ENCODE measurements around the gene L3HYPDH. TPM values are rescaled to one million over a fixed set of nuclear protein-coding genes. Genes with fewer than 3 reads are reported as not detected.
A peak's percentile ranks its signal among the peaks of the same experiment; 100 is the strongest.

Gene L3HYPDH
- polyA plus RNA-seq, 1 experiment, result 28.0 TPM

DNA sequence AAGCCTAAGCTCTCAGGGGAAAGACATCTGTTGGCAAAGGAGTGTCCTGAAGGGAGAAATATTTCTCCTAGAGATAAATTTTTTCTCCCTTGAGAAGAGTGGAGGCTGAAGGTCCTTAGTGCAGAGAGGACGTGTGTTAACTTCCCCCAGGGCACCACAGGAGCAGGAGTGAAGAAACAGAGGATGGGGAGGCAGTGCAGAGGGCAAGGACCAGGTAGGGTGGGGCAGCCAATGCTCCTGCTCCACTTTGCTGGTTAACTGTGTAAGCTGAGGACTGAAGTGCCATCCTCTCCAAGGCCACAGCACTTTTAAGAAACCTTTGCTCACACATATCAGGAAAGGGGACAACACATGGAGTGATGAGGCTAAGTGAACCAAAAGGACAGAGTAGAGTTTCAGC lies 4.0 kb downstream of the L3HYPDH start:
- no peaks in the 10 kb centered on the region for H3K27me3 ChIP-seq (ENCODE audit: control insufficient read depth, insufficient read depth, low read length)
- CTCF ChIA-PET, result no interaction called here
- TF ChIP-seq, protein P1, sequence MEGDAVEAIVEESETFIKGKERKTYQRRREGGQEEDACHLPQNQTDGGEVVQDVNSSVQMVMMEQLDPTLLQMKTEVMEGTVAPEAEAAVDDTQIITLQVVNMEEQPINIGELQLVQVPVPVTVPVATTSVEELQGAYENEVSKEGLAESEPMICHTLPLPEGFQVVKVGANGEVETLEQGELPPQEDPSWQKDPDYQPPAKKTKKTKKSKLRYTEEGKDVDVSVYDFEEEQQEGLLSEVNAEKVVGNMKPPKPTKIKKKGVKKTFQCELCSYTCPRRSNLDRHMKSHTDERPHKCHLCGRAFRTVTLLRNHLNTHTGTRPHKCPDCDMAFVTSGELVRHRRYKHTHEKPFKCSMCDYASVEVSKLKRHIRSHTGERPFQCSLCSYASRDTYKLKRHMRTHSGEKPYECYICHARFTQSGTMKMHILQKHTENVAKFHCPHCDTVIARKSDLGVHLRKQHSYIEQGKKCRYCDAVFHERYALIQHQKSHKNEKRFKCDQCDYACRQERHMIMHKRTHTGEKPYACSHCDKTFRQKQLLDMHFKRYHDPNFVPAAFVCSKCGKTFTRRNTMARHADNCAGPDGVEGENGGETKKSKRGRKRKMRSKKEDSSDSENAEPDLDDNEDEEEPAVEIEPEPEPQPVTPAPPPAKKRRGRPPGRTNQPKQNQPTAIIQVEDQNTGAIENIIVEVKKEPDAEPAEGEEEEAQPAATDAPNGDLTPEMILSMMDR (IDR thresholded peaks at IDR 0.05; ENCODE audit: insufficient read depth, low read depth, low read length), result no peak
- peaks cover 3% of the 10 kb centered on the region for H3K36me3 ChIP-seq (ENCODE audit: control insufficient read depth, insufficient read depth, low read length)
- no peak for DNase-seq (ENCODE audit: low read depth)
- POLR2A ChIA-PET, result no interaction called here
- H3K4me3 ChIP-seq (ENCODE audit: low read depth, low read length), result no peak overlapping the region

DNA sequence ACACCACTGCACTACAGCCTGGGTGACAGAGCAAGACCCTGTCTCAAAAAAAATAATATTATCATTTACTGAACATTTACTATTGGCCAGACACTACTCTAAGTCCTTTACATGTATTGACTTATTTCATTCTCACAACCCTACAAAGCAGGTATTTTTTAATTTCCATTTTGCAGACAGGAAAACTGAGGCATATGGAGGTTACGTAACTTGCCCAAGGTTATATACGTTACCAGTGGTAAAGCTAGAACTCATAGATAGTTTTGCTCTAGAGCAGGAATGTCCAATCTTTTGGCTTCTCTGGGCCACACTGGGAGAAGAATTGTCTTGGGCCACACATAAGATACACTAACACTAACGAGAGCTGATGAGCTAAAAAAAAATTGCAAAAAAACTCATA lies 5.7 kb downstream of the L3HYPDH start:
- TF ChIP-seq, protein P1 (IDR thresholded peaks at IDR 0.05; ENCODE audit: insufficient read depth, low read depth, low read length), result no peak
- CTCF ChIA-PET, result no interaction called here
- Histone ChIP-seq H3K4me3 (ENCODE audit: low read depth, low read length) (no peak overlapping the region), H3K36me3 (ENCODE audit: control insufficient read depth, insufficient read depth, low read length) (peaks cover 4% of the 10 kb centered on the region), H3K27me3 (ENCODE audit: control insufficient read depth, insufficient read depth, low read length) (no peaks in the 10 kb centered on the region)
- POLR2A ChIA-PET, result no interaction called here
- no peak for DNase-seq (ENCODE audit: low read depth)

DNA sequence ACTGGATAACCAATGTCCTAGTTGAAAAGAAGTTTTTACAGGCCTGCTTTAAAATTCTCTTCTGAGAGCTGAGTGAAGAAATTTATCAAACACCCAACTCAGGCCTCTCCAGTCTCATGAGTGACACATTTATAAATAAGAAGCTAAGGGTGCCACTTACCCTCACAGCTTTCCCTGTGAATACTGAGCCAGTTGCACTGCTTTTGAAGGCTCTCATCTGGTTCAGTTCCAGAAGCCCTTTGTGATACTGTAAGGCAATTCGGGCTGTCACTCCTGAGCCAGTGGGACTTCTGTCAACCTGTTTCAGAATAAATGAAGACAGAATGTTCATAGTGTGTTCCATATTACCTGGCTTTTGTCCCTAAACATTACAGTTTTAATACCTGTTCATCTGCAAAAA lies 8.5 kb downstream of the L3HYPDH start:
- Histone ChIP-seq H3K27me3 (ENCODE audit: control insufficient read depth, insufficient read depth, low read length) (no peaks in the 10 kb centered on the region), H3K4me3 (ENCODE audit: low read depth, low read length) (no peak overlapping the region), H3K36me3 (ENCODE audit: control insufficient read depth, insufficient read depth, low read length) (peaks cover 4% of the 10 kb centered on the region)
- POLR2A ChIA-PET, result no interaction called here
- TF ChIP-seq, protein P1 (IDR thresholded peaks at IDR 0.05; ENCODE audit: insufficient read depth, low read depth, low read length), result no peak
- DNase-seq (ENCODE audit: low read depth), result no peak
- CTCF ChIA-PET, result no interaction called here

DNA sequence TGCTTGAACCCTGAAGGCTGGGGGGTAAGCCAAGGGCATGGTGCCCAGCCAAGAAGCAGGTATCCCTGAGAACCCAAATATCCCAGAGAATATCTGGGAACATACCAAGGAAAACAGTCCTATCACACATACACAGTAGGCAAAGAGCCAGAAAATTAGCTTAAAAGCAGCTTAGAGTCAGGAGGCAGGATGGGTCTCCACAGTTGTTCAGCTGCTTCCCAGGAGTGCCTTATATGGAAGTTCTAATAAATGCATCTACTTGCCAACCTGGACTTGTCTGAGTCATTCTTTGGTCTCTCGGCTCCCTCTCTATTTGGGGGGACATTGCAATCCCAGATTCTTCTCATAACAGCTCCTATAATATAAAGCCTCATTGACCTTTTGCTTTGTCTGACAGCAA lies 10.0 kb downstream of the L3HYPDH start:
- ChIA-PET CTCF (interaction anchor here (0.6 to 1.6 kb wide), 2 partner anchors 10 to 976 kb away, joined by 4 read pairs; partner anchors contain the start of genes JKAMP and L3HYPDH), POLR2A (interaction anchor here (0.5 kb wide), 1 partner anchor 48 kb away, joined by 4 read pairs; no protein-coding TSS in a partner anchor)
- no peak for DNase-seq (ENCODE audit: low read depth)
- Histone ChIP-seq H3K4me3 (ENCODE audit: low read depth, low read length) (no peak overlapping the region), H3K27me3 (ENCODE audit: control insufficient read depth, insufficient read depth, low read length) (no peaks in the 10 kb centered on the region), H3K36me3 (ENCODE audit: control insufficient read depth, insufficient read depth, low read length) (peaks cover 3% of the 10 kb centered on the region)
- TF ChIP-seq, protein P1 (IDR thresholded peaks at IDR 0.05; ENCODE audit: insufficient read depth, low read depth, low read length), result no peak

DNA sequence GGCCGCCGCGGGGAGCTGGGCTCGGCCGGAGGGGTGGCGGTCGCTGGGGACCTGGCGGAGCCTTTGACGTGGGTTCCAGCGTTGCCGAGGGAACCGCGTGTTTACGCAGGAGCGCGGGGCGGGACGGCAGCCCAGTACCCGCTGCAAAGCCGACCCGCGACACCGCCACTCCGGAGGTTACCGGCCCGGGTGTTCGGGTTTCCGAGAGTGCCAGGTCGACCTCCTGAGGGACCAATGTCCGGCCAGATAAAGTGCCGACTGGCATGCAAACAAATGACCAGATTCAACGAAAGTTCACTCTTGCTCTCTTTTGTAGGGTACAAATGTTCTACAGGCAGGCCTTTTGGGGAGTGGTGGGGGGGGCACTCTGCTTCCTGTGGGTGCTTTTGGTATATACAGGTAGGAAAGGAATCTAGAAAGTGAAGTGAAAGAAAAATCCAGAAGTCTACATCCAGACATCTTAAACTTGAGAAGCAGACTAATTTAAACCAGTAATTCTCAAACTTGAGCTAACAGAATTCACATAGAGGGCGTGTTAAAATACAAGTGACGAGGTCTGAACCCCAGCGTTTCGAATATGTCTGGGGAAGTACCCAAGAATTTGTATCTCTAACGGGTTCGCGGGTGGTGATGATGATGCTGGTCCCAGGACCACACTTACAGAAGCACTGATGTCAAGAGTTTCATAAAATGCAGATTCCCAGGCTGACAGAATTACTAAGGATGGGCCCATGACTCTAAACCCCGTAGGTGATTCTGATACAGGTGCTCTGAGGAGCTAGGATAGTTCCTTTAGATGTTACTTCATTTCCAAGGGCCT lies 18.7 kb downstream of the L3HYPDH start, which contains the start of gene GPR135:
Gene GPR135, minus strand, starts transcription at position 65 of the 820 bp plus-strand sequence. CDS start 154 bp downstream, outside the sequence.
- DNase-seq (ENCODE audit: low read depth), result no peak
- TF ChIP-seq, protein P1 (IDR thresholded peaks at IDR 0.05; ENCODE audit: insufficient read depth, low read depth, low read length), result no peak
- ChIA-PET CTCF (interaction anchor here (1.5 kb wide), 1 partner anchor 19 kb away, joined by 5 read pairs; the partner anchor contains the start of genes JKAMP and L3HYPDH), POLR2A (interaction anchor here (0.7 kb wide), 1 partner anchor 12 kb away, joined by 3 read pairs; no protein-coding TSS in a partner anchor)
- H3K36me3 ChIP-seq (ENCODE audit: control insufficient read depth, insufficient read depth, low read length), result peaks cover 3% of the 10 kb centered on the region
- H3K27me3 ChIP-seq (ENCODE audit: control insufficient read depth, insufficient read depth, low read length), result no peaks in the 10 kb centered on the region
- peak within 1 kb of the TSS; percentile 46 for H3K4me3 ChIP-seq (ENCODE audit: low read depth, low read length)
